Keratinocyte (primary cell): ENCODE results near the gene DLGAP1. TPM values are rescaled to one million over a fixed set of nuclear protein-coding genes. Genes with fewer than 3 reads are reported as not detected.
"Not testable (repeated sequence)": the region's sequence is repeated elsewhere in the genome, so short reads cannot be mapped to it uniquely, and the experiment has no call there.

ENCODE experiments used
- DNase-seq: peaks from one replicate; pipeline ENCODE4 v3.0.0-alpha.2; 2011; ENCODE audit warnings: low read depth, missing footprints, low spot score
- FAIRE-seq: peaks from 2 replicates; lab custom pipeline; 2011; peaks lifted over from hg19 to GRCh38; lab: Jason Lieb, UNC
- H2AFZ ChIP-seq: 2 replicates; pipeline ENCODE4 v1.6.0; 2012; ENCODE audit warnings: low read length, control low read depth, inconsistent platforms; ENCODE audit not compliant: control insufficient read depth
- H3K27ac ChIP-seq: 2 replicates; pipeline ENCODE4 v1.5.1; 2011; ENCODE audit warnings: low read length; ENCODE audit not compliant: control insufficient read depth, insufficient read depth
- H3K27me3 ChIP-seq: 3 replicates; pipeline ENCODE4 v1.6.0; 2011; ENCODE audit warnings: low read length; ENCODE audit not compliant: control insufficient read depth, insufficient read depth; ENCODE audit errors: extremely low read depth
- H3K36me3 ChIP-seq, 2 experiments: 2 replicates in 1 of 2; 3 replicates in 1 of 2; pipeline ENCODE4 v1.5.1; 2011; ENCODE audit warnings: low read length in 2 of 2, mild to moderate bottlenecking in 1 of 2; ENCODE audit not compliant: control insufficient read depth in 2 of 2, insufficient read depth in 2 of 2; ENCODE audit errors: extremely low read depth in 1 of 2
- H3K4me1 ChIP-seq: 3 replicates; pipeline ENCODE4 v1.5.1; 2011; ENCODE audit warnings: low read length; ENCODE audit not compliant: control insufficient read depth, insufficient read depth; ENCODE audit errors: extremely low read depth
- H3K4me2 ChIP-seq: 3 replicates; pipeline ENCODE4 v1.6.0; 2011; ENCODE audit warnings: low read depth, low read length; ENCODE audit not compliant: control insufficient read depth, insufficient read depth; ENCODE audit errors: extremely low read depth
- H3K4me3 ChIP-seq, 3 experiments: fragments of 200-600 bp in 1 of 3; sonication (generic) in 1 of 3; 2 replicates in 2 of 3; 3 replicates in 1 of 3; pipeline ENCODE4 v1.5.1; 2011 to 2016; ENCODE audit warnings: low read length in 3 of 3, mild to moderate bottlenecking in 3 of 3, control low read depth in 2 of 3, inconsistent platforms in 1 of 3, low read depth in 1 of 3, mixed read lengths in 1 of 3, mixed run types in 1 of 3, moderate library complexity in 1 of 3; ENCODE audit not compliant: control insufficient read depth in 2 of 3, insufficient read depth in 2 of 3; ENCODE audit errors: extremely low read depth in 1 of 3
- H3K79me2 ChIP-seq: 2 replicates; pipeline ENCODE4 v1.6.0; 2012; ENCODE audit warnings: low read length; ENCODE audit not compliant: control insufficient read depth, insufficient read depth
- H3K9ac ChIP-seq: 3 replicates; pipeline ENCODE4 v1.6.0; 2011; ENCODE audit warnings: low read length; ENCODE audit not compliant: control insufficient read depth, insufficient read depth; ENCODE audit errors: extremely low read depth
- H3K9me1 ChIP-seq: 3 replicates; pipeline ENCODE4 v1.6.0; 2011; ENCODE audit warnings: low read length; ENCODE audit not compliant: control insufficient read depth, insufficient read depth; ENCODE audit errors: extremely low read depth
- H3K9me3 ChIP-seq: 2 replicates; pipeline ENCODE4 v1.5.1; 2012; ENCODE audit warnings: low read depth, low read length; ENCODE audit not compliant: control insufficient read depth
- H4K20me1 ChIP-seq: 3 replicates; pipeline ENCODE4 v1.6.0; 2011; ENCODE audit warnings: low read length; ENCODE audit not compliant: control insufficient read depth, insufficient read depth; ENCODE audit errors: extremely low read depth
- EZH2 ChIP-seq: IDR thresholded peaks from one replicate; pipeline ENCODE4 v1.6.1; 2012; ENCODE audit warnings: inconsistent platforms, mild to moderate bottlenecking, low read length, moderate library complexity
- dilution Hi-C: fragments of 300-500 bp; cut with MboI; formaldehyde crosslinking; loops from one replicate; pipeline ENCODE4 v1.7.0; 2020; ENCODE audit warnings: low sequenced_read_pairs; ENCODE audit not compliant: extremely low pct_ligation_motif_present
- polyA plus RNA-seq, 5 experiments: library from polyadenylated mRNA; depleted of rRNA in 3 of 5; stranded (reverse) in 3 of 5; stranded (forward) in 1 of 5; unstranded in 1 of 5; fragments of >200 nt; gene quantifications; 1 replicate in 1 of 5; 2 replicates in 3 of 5; 3 replicates in 1 of 5; pipeline versions ENCODE4 v1.2.1 to v1.2.3, GENCODE V29; 2011 to 2012; ENCODE audit warnings: missing spikeins in 2 of 5, low read depth in 1 of 5, low replicate concordance in 1 of 5
- TF ChIP-seq, protein P1 (sequence below), 3 experiments: IDR thresholded peaks in 1 of 3; conservative IDR thresholded peaks in 1 of 3; optimal IDR thresholded peaks in 1 of 3; 2 replicates in 2 of 3; 3 replicates in 1 of 3; pipeline versions ENCODE3 to v1.5.1; 2011; ENCODE audit warnings: low read length in 3 of 3, mild to moderate bottlenecking in 3 of 3, moderate library complexity in 2 of 3, control low read depth in 1 of 3, inconsistent platforms in 1 of 3; ENCODE audit not compliant: insufficient read depth in 2 of 3; ENCODE audit errors: extremely low read depth in 1 of 3

DLGAP1 gene
- polyA plus RNA-seq, 1 donor (not counting 4 experiments of a cell fraction or from before 2014, with no cell fraction given): not detected

- dilution Hi-C loops: no loop called here
- Histone ChIP-seq H3K9me1 (no peaks in the 10 kb centered on the region), H3K4me1 (peaks cover 15% of the 10 kb centered on the region), H3K4me2 (no peak overlapping the region), H4K20me1 (no peaks in the 10 kb centered on the region), H3K9ac (no peak overlapping the region), H2AFZ (no peak overlapping the region), H3K36me3 (no peaks in the 10 kb centered on the region), H3K27me3 (no peaks in the 10 kb centered on the region), H3K79me2 (no peaks in the 10 kb centered on the region), H3K4me3 (no peak overlapping the region), H3K27ac (no peak overlapping the region), H3K9me3 (no peaks in the 10 kb centered on the region)
- no peak for FAIRE-seq
- TF ChIP-seq EZH2: no peak
- TF ChIP-seq, protein P1, sequence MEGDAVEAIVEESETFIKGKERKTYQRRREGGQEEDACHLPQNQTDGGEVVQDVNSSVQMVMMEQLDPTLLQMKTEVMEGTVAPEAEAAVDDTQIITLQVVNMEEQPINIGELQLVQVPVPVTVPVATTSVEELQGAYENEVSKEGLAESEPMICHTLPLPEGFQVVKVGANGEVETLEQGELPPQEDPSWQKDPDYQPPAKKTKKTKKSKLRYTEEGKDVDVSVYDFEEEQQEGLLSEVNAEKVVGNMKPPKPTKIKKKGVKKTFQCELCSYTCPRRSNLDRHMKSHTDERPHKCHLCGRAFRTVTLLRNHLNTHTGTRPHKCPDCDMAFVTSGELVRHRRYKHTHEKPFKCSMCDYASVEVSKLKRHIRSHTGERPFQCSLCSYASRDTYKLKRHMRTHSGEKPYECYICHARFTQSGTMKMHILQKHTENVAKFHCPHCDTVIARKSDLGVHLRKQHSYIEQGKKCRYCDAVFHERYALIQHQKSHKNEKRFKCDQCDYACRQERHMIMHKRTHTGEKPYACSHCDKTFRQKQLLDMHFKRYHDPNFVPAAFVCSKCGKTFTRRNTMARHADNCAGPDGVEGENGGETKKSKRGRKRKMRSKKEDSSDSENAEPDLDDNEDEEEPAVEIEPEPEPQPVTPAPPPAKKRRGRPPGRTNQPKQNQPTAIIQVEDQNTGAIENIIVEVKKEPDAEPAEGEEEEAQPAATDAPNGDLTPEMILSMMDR (optimal IDR thresholded peaks at IDR 0.05 in 1 of 3, IDR thresholded peaks at IDR 0.05 in 1 of 3, conservative IDR thresholded peaks at IDR 0.05 in 1 of 3; ENCODE audit: extremely low read depth in 1 of 3, insufficient read depth in 2 of 3, low read length in 3 of 3): no peak
- no peak for DNase-seq
These were observed 870.7 kb downstream of the DLGAP1 start for GRCh38 chr18:3584266-3584861.

GRCh38 chr18:3583873-3584247 is 871.2 kb downstream of the DLGAP1 start:
- no peak overlapping the region for H3K27ac ChIP-seq
- DNase-seq: no peak
- no peaks in the 10 kb centered on the region for H3K27me3 ChIP-seq
- no peak overlapping the region for H3K9ac ChIP-seq
- dilution Hi-C loops: no loop called here
- no peak overlapping the region for H2AFZ ChIP-seq
- TF ChIP-seq, protein P1 (optimal IDR thresholded peaks at IDR 0.05 in 1 of 3, IDR thresholded peaks at IDR 0.05 in 1 of 3, conservative IDR thresholded peaks at IDR 0.05 in 1 of 3; ENCODE audit: extremely low read depth in 1 of 3, insufficient read depth in 2 of 3, low read length in 3 of 3): no peak
- TF ChIP-seq EZH2: no peak
- H3K4me3 ChIP-seq: no peak overlapping the region
- H3K4me2 ChIP-seq: no peak overlapping the region
- no peaks in the 10 kb centered on the region for H3K79me2 ChIP-seq
- no peak for FAIRE-seq
- no peaks in the 10 kb centered on the region for H3K9me3 ChIP-seq
- no peaks in the 10 kb centered on the region for H4K20me1 ChIP-seq
- no peaks in the 10 kb centered on the region for H3K9me1 ChIP-seq
- H3K4me1 ChIP-seq: peaks cover 18% of the 10 kb centered on the region
- H3K36me3 ChIP-seq: no peaks in the 10 kb centered on the region

DNA sequence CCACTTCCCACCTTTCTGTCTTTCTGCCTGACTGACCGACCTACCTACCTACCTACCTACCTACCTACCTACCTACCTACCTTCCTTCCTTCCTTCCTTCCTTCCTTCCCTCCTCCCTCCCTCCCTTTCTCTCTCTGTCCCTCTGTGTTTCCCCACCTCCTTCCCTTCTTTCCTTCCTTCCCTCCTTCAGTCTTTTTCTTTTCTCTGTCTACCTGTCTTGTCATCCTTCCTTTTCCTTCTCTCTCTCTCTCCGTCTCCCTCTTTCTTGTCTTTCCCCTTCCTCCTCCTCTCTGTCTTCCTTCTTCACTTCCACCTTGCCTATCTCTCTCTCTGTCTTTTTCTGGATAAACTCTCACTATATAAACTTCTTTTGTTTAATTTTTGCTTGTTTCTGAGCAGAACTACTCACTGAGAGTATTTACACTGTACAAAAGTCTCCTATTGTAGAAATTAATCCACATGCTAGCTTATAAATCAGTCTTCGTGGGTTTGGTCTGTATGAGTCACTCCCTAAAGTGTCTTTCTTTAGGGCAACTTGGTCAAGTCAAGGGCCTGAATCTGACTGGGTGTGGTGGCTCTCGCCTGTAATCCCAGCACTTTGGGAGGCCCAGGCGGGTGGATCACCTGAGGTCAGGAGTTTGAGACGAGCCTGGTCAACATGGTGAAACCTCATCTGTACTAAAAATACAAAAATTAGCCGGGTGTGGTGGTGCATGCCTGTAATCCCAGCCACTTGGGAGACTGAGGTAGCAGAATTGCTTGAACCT is 871.8 kb downstream of the DLGAP1 start:
- dilution Hi-C loops, H3K9me3 ChIP-seq, H3K79me2 ChIP-seq, H3K9me1 ChIP-seq, H4K20me1 ChIP-seq, H2AFZ ChIP-seq, H3K4me2 ChIP-seq, FAIRE-seq, H3K27ac ChIP-seq, DNase-seq, H3K27me3 ChIP-seq, H3K4me3 ChIP-seq, H3K9ac ChIP-seq, H3K36me3 ChIP-seq: not testable (repeated sequence)
- peaks cover 21% of the 10 kb centered on the region for H3K4me1 ChIP-seq
